Psoas muscle (tissue), 8 donors: ENCODE results near the gene CDCA5. TPM values are rescaled to one million over a fixed set of nuclear protein-coding genes. Genes with fewer than 3 reads are reported as not detected.

ENCODE experiments used
- ATAC-seq, 4 donors: fragments of 200-7000 bp; cut with Tn5 transposase; one replicate each; pipeline ENCODE4 v1.9.1; 2020; ENCODE audit warnings: moderate library complexity in 3 of 4, mild to moderate bottlenecking in 2 of 4
- DNase-seq, 2 donors: peaks; one replicate each; pipeline ENCODE4 v3.0.0-alpha.2; 2020
- H3K27ac ChIP-seq: fragments of 200-600 bp; one replicate; pipeline ENCODE4 v1.8.0; 2022
- H3K27me3 ChIP-seq, 3 donors: fragments of 200-600 bp in 1 of 3; one replicate each; pipeline versions ENCODE4 v1.6.1 to v1.8.0; 2013 to 2022; ENCODE audit warnings: low read length in 2 of 3, mild to moderate bottlenecking in 2 of 3, moderate library complexity in 1 of 3; ENCODE audit not compliant: insufficient read depth in 3 of 3
- H3K36me3 ChIP-seq, 2 donors: fragments of 200-600 bp in 1 of 2; one replicate each; pipeline versions ENCODE4 v1.6.1 to v1.8.0; 2013 to 2022; ENCODE audit warnings: low read depth in 1 of 2, mild to moderate bottlenecking in 1 of 2, moderate library complexity in 1 of 2; ENCODE audit not compliant: insufficient read depth in 1 of 2
- H3K4me1 ChIP-seq: fragments of 200-600 bp; one replicate; pipeline ENCODE4 v1.8.0; 2022
- H3K4me3 ChIP-seq: fragments of 200-600 bp; one replicate; pipeline ENCODE4 v1.8.0; 2022; ENCODE audit warnings: mild to moderate bottlenecking
- H3K9me3 ChIP-seq: fragments of 200-600 bp; one replicate; pipeline ENCODE4 v1.8.0; 2022
- CTCF ChIP-seq: fragments of 200-600 bp; IDR thresholded peaks from one replicate; pipeline ENCODE4 v1.8.0; 2022; ENCODE audit warnings: antibody characterized with exemption
- WGBS, 3 donors: extraction: QIAGEN DNeasy Blood & Tissue Kit; methylation state at CpG; one replicate each; pipeline versions ENCODE4 v1.1.6 to v1.1.7; 2013; 5-methylcytosine and 5-hydroxymethylcytosine counted together
- intact Hi-C, 2 donors: fragments of 100-400 bp; cut with DNase I; formaldehyde crosslinking; loops; one replicate each; pipeline versions ENCODE4 v1.11.0 to v1.14.2; 2022
- polyA plus RNA-seq, 3 donors: library from polyadenylated mRNA; stranded (reverse); fragments of 200-250 nt; gene quantifications; one replicate each; pipeline ENCODE4 v1.2.3, GENCODE V29; 2013
- total RNA-seq, 4 donors: library from RNA; stranded (reverse); fragmentation: NEBNext Ultra II Directional in 2 of 4; extraction: Animal tissue kit (Norgen Biotek cat#: 25700) in 2 of 4; gene quantifications; one replicate each; pipeline versions ENCODE4 v1.2.1 to v1.2.4, GENCODE V29; 2021 to 2023
- donor health status: healthy with polysubstance abuse.
- donor health status: DM: no; HTN: no; CAD: no; lungs with moderate emphysema.
- donor health status: Bipolar disorder and iron deficiency.
- donor health status: healthy.
- donor health status: DM: yes; HTN: yes; CAD: no.
- donor health status: DM: no; HTN: no; CAD: no.
- donor health status: DM: no; HTN: no; CAD: no.
- donor health status: DM: yes; HTN: yes; CAD: no.

The CDCA5 gene
- total and polyA plus RNA-seq, 7 donors, result 0.28 to 1.6 (median 0.92) TPM

DNA sequence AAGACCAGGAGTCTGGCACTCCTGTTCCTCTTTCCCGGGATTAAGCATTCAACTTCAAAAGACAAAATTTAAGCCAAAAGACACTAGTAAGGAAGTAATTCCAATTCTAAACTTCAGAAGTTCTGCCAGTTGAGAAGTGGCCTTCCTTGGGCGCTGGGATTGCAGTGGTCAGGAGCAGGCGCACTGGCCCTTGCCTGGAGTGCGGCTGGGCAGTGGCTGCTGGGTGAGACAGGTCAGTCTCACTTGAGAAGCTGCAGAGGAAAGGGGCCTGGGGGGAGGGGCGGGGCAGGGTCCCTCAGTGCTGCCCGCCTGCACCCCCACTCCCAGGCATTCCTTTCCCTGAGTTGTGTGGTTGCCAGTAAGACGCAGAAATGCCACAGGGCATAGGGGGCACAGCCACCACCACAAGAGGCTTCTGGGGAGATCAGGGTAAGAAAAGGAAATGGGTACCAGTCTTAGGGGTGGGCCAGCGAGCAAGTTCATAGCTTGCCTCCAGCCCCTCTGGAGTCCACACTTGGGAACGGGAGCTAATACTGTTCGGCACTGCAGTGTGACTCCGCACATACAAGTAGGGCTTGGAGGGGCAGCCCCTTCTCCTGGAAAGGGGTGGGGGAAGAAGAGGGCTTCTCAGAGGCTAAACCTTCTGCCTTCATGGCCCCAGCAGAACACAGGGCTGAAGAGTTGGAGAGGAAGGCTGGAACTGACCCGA lies 43.8 kb upstream of the CDCA5 start:
- Histone ChIP-seq H3K27me3 (no peaks in the 10 kb centered on the region), H3K27ac (no peak overlapping the region), H3K4me3 (no peak overlapping the region), H3K4me1 (peaks cover 17% of the 10 kb centered on the region), H3K36me3 (peaks cover 3 to 89% of the 10 kb centered on the region in 2 donors), H3K9me3 (no peaks in the 10 kb centered on the region)
- DNase-seq, result no peak
- 69 to 82% (median 78%) methylated on average over 12 of the region's 12 CpGs for WGBS, 3 donors
- intact Hi-C loops, result no loop called here
- ATAC-seq, result no peak
- no peak for TF ChIP-seq CTCF

- TF ChIP-seq CTCF, result no peak
- no peaks in the 10 kb centered on the region for H3K9me3 ChIP-seq
- no peak overlapping the region for H3K27ac ChIP-seq
- DNase-seq (no peak), ATAC-seq (no peak)
- intact Hi-C loops, result no loop called here
- no peak overlapping the region for H3K4me3 ChIP-seq
- no peaks in the 10 kb centered on the region for H3K27me3 ChIP-seq
- WGBS, 3 donors, result 68 to 80% (median 69%) methylated on average over 6 of the region's 6 CpGs
- peaks cover 0 to 81% of the 10 kb centered on the region in 2 donors for H3K36me3 ChIP-seq
- peaks cover 10% of the 10 kb centered on the region for H3K4me1 ChIP-seq
These were observed 42.9 kb upstream of the CDCA5 start for GRCh38 chr11:65126624-65127274.

GRCh38 chr11:65125197-65126056 lies 41.6 kb upstream of the CDCA5 start:
- no peak overlapping the region for H3K4me3 ChIP-seq
- peaks cover 3 to 77% of the 10 kb centered on the region in 2 donors for H3K36me3 ChIP-seq
- H3K27me3 ChIP-seq, result no peaks in the 10 kb centered on the region
- ATAC-seq, result no peak
- H3K4me1 ChIP-seq, result peaks cover 16% of the 10 kb centered on the region
- WGBS, 3 donors, result 74 to 82% (median 78%) methylated on average over 12 of the region's 12 CpGs
- H3K27ac ChIP-seq, result no peak overlapping the region
- intact Hi-C loops, result no loop called here
- DNase-seq, result no peak
- H3K9me3 ChIP-seq, result no peaks in the 10 kb centered on the region
- TF ChIP-seq CTCF, result no peak

DNA sequence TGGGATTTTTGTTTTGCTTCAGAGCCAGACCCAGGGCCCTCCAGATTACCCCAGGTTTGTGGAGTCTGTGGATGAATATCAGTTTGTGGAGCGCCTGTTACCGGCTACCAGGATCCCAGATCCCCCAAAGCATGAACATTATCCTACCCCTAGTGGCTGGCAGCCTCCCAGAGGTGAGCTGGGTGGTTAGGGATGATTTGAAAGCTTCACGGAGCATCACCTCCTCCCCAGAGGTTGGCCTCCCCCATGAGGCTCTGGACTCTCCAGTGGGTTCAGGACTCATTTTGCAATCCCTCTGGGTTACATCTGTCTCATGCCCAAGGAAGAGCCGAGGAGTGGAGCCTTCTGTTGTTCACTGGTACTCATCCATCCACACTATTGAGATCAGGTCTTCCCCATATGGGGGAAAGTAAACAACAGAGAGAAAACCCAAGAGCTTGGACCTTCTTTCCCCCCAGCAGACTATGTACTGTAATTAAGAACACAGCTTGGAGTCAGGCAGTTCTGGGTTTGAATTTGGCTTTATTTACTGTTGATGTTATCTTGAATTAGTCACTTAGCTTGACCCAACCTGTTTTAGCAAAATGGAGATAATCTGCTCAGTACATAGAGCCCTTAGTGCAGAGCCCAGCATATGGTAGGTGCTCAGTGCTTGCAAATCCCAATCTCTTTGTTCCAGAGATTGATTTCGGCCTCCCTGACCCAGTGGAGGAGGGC lies 40.8 kb upstream of the CDCA5 start:
- DNase-seq (no peak), ATAC-seq (no peak)
- Histone ChIP-seq H3K36me3 (peaks cover 6 to 77% of the 10 kb centered on the region in 2 donors), H3K27me3 (no peaks in the 10 kb centered on the region), H3K4me1 (peaks cover 16% of the 10 kb centered on the region), H3K9me3 (no peaks in the 10 kb centered on the region), H3K27ac (no peak overlapping the region), H3K4me3 (no peak overlapping the region)
- WGBS, 3 donors, result 76 to 95% (median 81%) methylated on average over 5 of the region's 5 CpGs
- TF ChIP-seq CTCF, result no peak
- intact Hi-C loops, result loop anchor here in 1 of 2 donors (5.0 kb wide), 1 partner anchor 58 kb away; the partner anchor contains the start of gene CAPN1
